H9 (cell line): ENCODE data around the gene SMTNL2. TPM values are rescaled to one million over a fixed set of nuclear protein-coding genes. Genes with fewer than 3 reads are reported as not detected.
"Not testable (repeated sequence)": the region's sequence is repeated elsewhere in the genome, so short reads cannot be mapped to it uniquely, and the experiment has no call there.

Source experiments
- DNase-seq: peaks from one replicate; pipeline ENCODE4 v3.0.0-alpha.2; 2017
- H2AFZ ChIP-seq: one replicate; pipeline ENCODE4 v1.6.1; 2013; ENCODE audit warnings: mild to moderate bottlenecking, low read length, control low read depth, moderate library complexity
- H2AK5ac ChIP-seq: 2 replicates; pipeline ENCODE4 v1.6.1; 2013; ENCODE audit warnings: low read length, control low read depth, mixed read lengths; ENCODE audit not compliant: insufficient read length
- H2BK120ac ChIP-seq: one replicate; pipeline ENCODE4 v1.6.1; 2013; ENCODE audit warnings: low read depth, mild to moderate bottlenecking, low read length, control low read depth, inconsistent platforms; ENCODE audit not compliant: poor library complexity, severe bottlenecking
- H2BK12ac ChIP-seq: 2 replicates; pipeline ENCODE4 v1.6.1; 2013; ENCODE audit warnings: low read length, control low read depth, mixed read lengths, low read depth; ENCODE audit not compliant: insufficient read length
- H2BK15ac ChIP-seq: 2 replicates; pipeline ENCODE4 v1.6.1; 2013; ENCODE audit warnings: low read depth, low read length, control low read depth
- H2BK20ac ChIP-seq: one replicate; pipeline ENCODE4 v1.6.1; 2013; ENCODE audit warnings: low read depth, mild to moderate bottlenecking, low read length, control low read depth, inconsistent platforms; ENCODE audit not compliant: poor library complexity, severe bottlenecking
- H2BK5ac ChIP-seq: 2 replicates; pipeline ENCODE4 v1.6.1; 2013; ENCODE audit warnings: low read length, control low read depth, mixed read lengths; ENCODE audit not compliant: insufficient read length
- H3K14ac ChIP-seq: 2 replicates; pipeline ENCODE4 v1.6.1; 2013; ENCODE audit warnings: low read length, control low read depth; ENCODE audit not compliant: insufficient read depth
- H3K18ac ChIP-seq: 2 replicates; pipeline ENCODE4 v1.6.1; 2013; ENCODE audit warnings: low read depth, mild to moderate bottlenecking, mixed read lengths, low read length, control low read depth; ENCODE audit not compliant: insufficient read length
- H3K23ac ChIP-seq: 2 replicates; pipeline ENCODE4 v1.6.1; 2013; ENCODE audit warnings: low read length, control low read depth, mixed read lengths, low read depth; ENCODE audit not compliant: insufficient read length
- H3K23me2 ChIP-seq: 2 replicates; pipeline ENCODE4 v1.6.1; 2013; ENCODE audit warnings: low read depth, mild to moderate bottlenecking, mixed read lengths, low read length, control low read depth; ENCODE audit not compliant: insufficient read length, poor library complexity, severe bottlenecking
- H3K27ac ChIP-seq: 2 replicates; pipeline ENCODE4 v1.5.1; 2013; ENCODE audit warnings: low read length, control low read depth, mixed read lengths, low read depth; ENCODE audit not compliant: insufficient read length
- H3K27me3 ChIP-seq: 2 replicates; pipeline ENCODE4 v1.6.1; 2013; ENCODE audit warnings: low read length, control low read depth, inconsistent platforms; ENCODE audit not compliant: insufficient read depth
- H3K4ac ChIP-seq: 2 replicates; pipeline ENCODE4 v1.6.1; 2013; ENCODE audit warnings: low read depth, mild to moderate bottlenecking, control low read depth, inconsistent platforms, low read length, moderate library complexity
- H3K4me1 ChIP-seq: 2 replicates; pipeline ENCODE4 v1.6.1; 2013; ENCODE audit warnings: low read length, control low read depth, inconsistent platforms; ENCODE audit not compliant: insufficient read depth
- H3K4me2 ChIP-seq: 2 replicates; pipeline ENCODE4 v1.6.1; 2013; ENCODE audit warnings: low read length, control low read depth, mixed read lengths; ENCODE audit not compliant: insufficient read length, insufficient read depth
- H3K56ac ChIP-seq: 2 replicates; pipeline ENCODE4 v1.6.1; 2013; ENCODE audit warnings: low read depth, mild to moderate bottlenecking, mixed read lengths, low read length, control low read depth; ENCODE audit not compliant: insufficient read length
- H3K79me1 ChIP-seq: 2 replicates; pipeline ENCODE4 v1.6.1; 2013; ENCODE audit warnings: low read depth, mild to moderate bottlenecking, moderate library complexity, low read length, control low read depth, inconsistent platforms; ENCODE audit not compliant: insufficient read depth, poor library complexity, severe bottlenecking
- H3K79me2 ChIP-seq: 2 replicates; pipeline ENCODE4 v1.6.1; 2013; ENCODE audit warnings: low read length, control low read depth, inconsistent platforms; ENCODE audit not compliant: insufficient read depth
- H3K9ac ChIP-seq: 2 replicates; pipeline ENCODE4 v1.6.1; 2013; ENCODE audit warnings: low read length, control low read depth, mixed read lengths; ENCODE audit not compliant: insufficient read length; ENCODE audit errors: extremely low read depth
- H3K9me3 ChIP-seq: one replicate; pipeline ENCODE4 v1.6.1; 2013; ENCODE audit warnings: low read depth, low read length, inconsistent platforms; ENCODE audit not compliant: control insufficient read depth
- H3T11ph ChIP-seq: one replicate; pipeline ENCODE4 v1.6.1; 2013; ENCODE audit warnings: mild to moderate bottlenecking, low read length, control low read depth, inconsistent platforms
- H4K20me1 ChIP-seq: one replicate; pipeline ENCODE4 v1.6.1; 2013; ENCODE audit not compliant: control insufficient read depth, insufficient read length, insufficient read depth
- H4K5ac ChIP-seq: 2 replicates; pipeline ENCODE4 v1.6.1; 2013; ENCODE audit warnings: low read depth, mild to moderate bottlenecking, mixed read lengths, low read length, control low read depth; ENCODE audit not compliant: insufficient read length
- H4K8ac ChIP-seq: replicated peaks from 2 replicates; pipeline ENCODE4 v1.6.1; 2013; ENCODE audit warnings: low read length, control low read depth, mixed read lengths, low read depth; ENCODE audit not compliant: insufficient read length
- H4K91ac ChIP-seq: 2 replicates; pipeline ENCODE4 v1.6.1; 2013; ENCODE audit warnings: low read depth, mild to moderate bottlenecking, moderate library complexity, mixed read lengths, low read length, control low read depth; ENCODE audit not compliant: insufficient read length
- H3K27ac Mint-ChIP-seq, 3 experiments: 2 replicates in 2 of 3; 3 replicates in 1 of 3; pipeline ENCODE4 v1.8.0; 2020 to 2021; ENCODE audit warnings: mixed read lengths in 3 of 3, mild to moderate bottlenecking in 1 of 3, moderate library complexity in 1 of 3
- H3K27me3 Mint-ChIP-seq: 2 replicates; pipeline ENCODE4 v1.8.0; 2021; ENCODE audit warnings: low read depth, mild to moderate bottlenecking, moderate library complexity, mixed read lengths
- H3K36me3 Mint-ChIP-seq, 3 experiments: 2 replicates in 2 of 3; 3 replicates in 1 of 3; pipeline ENCODE4 v1.8.0; 2020 to 2021; ENCODE audit warnings: low read depth in 3 of 3, mixed read lengths in 3 of 3; ENCODE audit not compliant: insufficient read depth in 1 of 3
- H3K4me1 Mint-ChIP-seq, 2 experiments: 2 replicates each; pipeline ENCODE4 v1.8.0; 2020; ENCODE audit warnings: mixed read lengths in 2 of 2
- H3K4me3 Mint-ChIP-seq, 2 experiments: 2 replicates in 1 of 2; 3 replicates in 1 of 2; pipeline ENCODE4 v1.8.0; 2020 to 2021; ENCODE audit warnings: mild to moderate bottlenecking in 2 of 2, mixed read lengths in 2 of 2, moderate library complexity in 1 of 2
- H3K9me3 Mint-ChIP-seq, 2 experiments: 2 replicates in 1 of 2; 3 replicates in 1 of 2; pipeline ENCODE4 v1.8.0; 2020; ENCODE audit warnings: mild to moderate bottlenecking in 2 of 2, mixed read lengths in 2 of 2, moderate library complexity in 1 of 2
- CTCF ChIP-seq: fragments of 200-600 bp; sonication (generic); conservative IDR thresholded peaks from 3 replicates; pipeline ENCODE4 v1.8.0; 2021; ENCODE audit warnings: antibody characterized with exemption, mild to moderate bottlenecking
- WGBS: extraction: QIAGEN DNeasy Blood & Tissue Kit; methylation state at CpG from one replicate; pipeline ENCODE4 v1.1.7; 2013; ENCODE audit warnings: missing lambda C conversion rate, low lambda C conversion rate, mixed read lengths; ENCODE audit not compliant: insufficient read length; ENCODE audit errors: extremely low coverage; 5-methylcytosine and 5-hydroxymethylcytosine counted together
- total RNA-seq: library from RNA; stranded (reverse); gene quantifications from 2 replicates; pipeline ENCODE4 v1.2.1, GENCODE V29; 2021

SMTNL2 gene
- total RNA-seq, 1 experiment from 2014 or later, result 0.77 TPM

GRCh38 chr17:4577386-4577993, 6.8 kb upstream of the SMTNL2 start:
- DNase-seq, result no peak
- H3K79me2 ChIP-seq, result no peaks in the 10 kb centered on the region
- no peaks in the 10 kb centered on the region for H3K9me3 ChIP-seq
- H2BK20ac ChIP-seq, result no peak overlapping the region
- H3K9ac ChIP-seq, result no peak overlapping the region
- peak overlapping the region; percentile 63 for H3K14ac ChIP-seq
- H4K20me1 ChIP-seq, result no peaks in the 10 kb centered on the region
- TF ChIP-seq CTCF, result no peak
- no peak overlapping the region for H3T11ph ChIP-seq
- peak overlapping the region; percentile 7 for H3K18ac ChIP-seq
- no peak overlapping the region for H2BK12ac ChIP-seq
- Mint-ChIP-seq H3K27me3 (peaks cover 22% of the 10 kb centered on the region), H3K4me3 (no peak overlapping the region), H3K36me3 (peaks cover 0 to 6% (median 0%) of the 10 kb centered on the region in 3 experiments; a peak in 1 of 7 replicates), H3K4me1 (peaks cover 22 to 46% of the 10 kb centered on the region in 2 experiments), H3K27ac (peak overlapping the region in 1 of 3 experiments; percentile 34; a peak in 1 of 7 replicates), H3K9me3 (peaks cover 0 to 3% of the 10 kb centered on the region in 2 experiments; a peak in 2 of 5 replicates)
- peaks cover 5% of the 10 kb centered on the region; the same call in 1 of the 2 replicates for H3K4me1 ChIP-seq
- no peak overlapping the region for H2BK5ac ChIP-seq
- no CpG with 5 or more reads among the region's 8 CpGs for WGBS
- no peak overlapping the region for H3K27ac ChIP-seq
- H3K79me1 ChIP-seq, result no peaks in the 10 kb centered on the region
- no peak overlapping the region for H2AK5ac ChIP-seq
- H2BK120ac ChIP-seq, result no peak overlapping the region
- no peak overlapping the region for H2BK15ac ChIP-seq
- peaks cover 2% of the 10 kb centered on the region for H3K23me2 ChIP-seq
- no peak overlapping the region for H4K5ac ChIP-seq
- no peak overlapping the region for H3K4ac ChIP-seq
- no peak overlapping the region for H3K4me2 ChIP-seq
- H3K23ac ChIP-seq, result no peak overlapping the region
- H3K56ac ChIP-seq, result no peak overlapping the region
- H3K27me3 ChIP-seq, result 0 out of 2 replicates have a peak, but pooled peaks cover 2% of the 10 kb centered on the region
- no peak overlapping the region for H4K91ac ChIP-seq
- H4K8ac ChIP-seq, result no peak overlapping the region
- no peak overlapping the region for H2AFZ ChIP-seq

GRCh38 chr17:4578349-4578748, 6.0 kb upstream of the SMTNL2 start:
- H2AFZ ChIP-seq, H3K79me2 ChIP-seq, H3K27ac ChIP-seq, H3K9me3 ChIP-seq, H2BK120ac ChIP-seq, H3K4me1 ChIP-seq, H4K8ac ChIP-seq, H3K4me2 ChIP-seq, DNase-seq, H3K27ac Mint-ChIP-seq, H3K4ac ChIP-seq, H3K4me3 Mint-ChIP-seq, H2BK20ac ChIP-seq, H3K36me3 Mint-ChIP-seq, H3K18ac ChIP-seq, H3K56ac ChIP-seq, H3K14ac ChIP-seq, H2BK5ac ChIP-seq, H3K9ac ChIP-seq, H3K27me3 ChIP-seq, H3K9me3 Mint-ChIP-seq, H4K91ac ChIP-seq, H4K5ac ChIP-seq, H2BK15ac ChIP-seq, H2BK12ac ChIP-seq, H4K20me1 ChIP-seq, H2AK5ac ChIP-seq, H3K23ac ChIP-seq, H3T11ph ChIP-seq, H3K79me1 ChIP-seq, H3K23me2 ChIP-seq: not testable (repeated sequence)
- H3K27me3 Mint-ChIP-seq, result peaks cover 31% of the 10 kb centered on the region
- WGBS, result no CpG with 5 or more reads among the region's 24 CpGs
- peaks cover 27 to 53% of the 10 kb centered on the region in 2 experiments for H3K4me1 Mint-ChIP-seq
